Mammary microvascular endothelial cell (primary cell): ENCODE results near the gene RASL10A. TPM values are rescaled to one million over a fixed set of nuclear protein-coding genes. Genes with fewer than 3 reads are reported as not detected.

Experiments used
- total RNA-seq: library from RNA; depleted of rRNA; stranded (reverse); fragments of >200 nt; gene quantifications from 2 replicates; pipeline ENCODE4 v1.2.3, GENCODE V29; 2015

RASL10A gene
- 0.07 and 0.20 TPM in 2 replicates for total RNA-seq

GRCh38 chr22:29315286-29316140 lies at the start of gene RASL10A:
RASL10A (minus strand) TSS chr22:29315697; CDS start chr22:29315246, 451 bp downstream.

GRCh38 chr22:29306175-29306834 lies 9.2 kb downstream of the RASL10A start, which contains the start of gene GAS2L1:
GAS2L1 (plus strand) TSS chr22:29306650; CDS start chr22:29308106, 1,456 bp downstream.

GRCh38 chr22:29267858-29268510 lies 47.5 kb downstream of the RASL10A start, which contains the start of the genes EWSR1 and RHBDD3:
EWSR1 (plus strand) TSS chr22:29268268; CDS start chr22:29268337, 69 bp downstream.
RHBDD3 (minus strand) TSS chr22:29267981; CDS start chr22:29265626, 2,355 bp downstream.

Other genes starting within 250 kb of the RASL10A start
- 0.44 and 0.67 TPM in 2 replicates for gene KREMEN1, start 242.7 kb downstream of the RASL10A start, total RNA-seq
- under 0.01 and 1.9 TPM in 2 replicates for gene EMID1, start 109.8 kb downstream of the RASL10A start, total RNA-seq
- gene RHBDD3, start 47.7 kb downstream of the RASL10A start, total RNA-seq: 25.6 and 30.1 TPM in 2 replicates
- gene EWSR1, start 47.4 kb downstream of the RASL10A start, total RNA-seq: 215 and 242 TPM in 2 replicates
- gene GAS2L1, start 9.0 kb downstream of the RASL10A start, total RNA-seq: 34.9 and 47.1 TPM in 2 replicates
- 97.7 and 109 TPM in 2 replicates for gene AP1B1, start 72.9 kb upstream of the RASL10A start, total RNA-seq
- gene RFPL1, start 122.9 kb upstream of the RASL10A start, total RNA-seq: not detected in 2 replicates
- gene NEFH, start 164.5 kb upstream of the RASL10A start, total RNA-seq: 1.2 and 2.1 TPM in 2 replicates
- gene THOC5, start 238.1 kb upstream of the RASL10A start, total RNA-seq: 33.9 and 38.8 TPM in 2 replicates